HepG2 (cell line): ENCODE results near the gene CTNNA3. TPM values are rescaled to one million over a fixed set of nuclear protein-coding genes. Genes with fewer than 3 reads are reported as not detected.

Experiments used
- ATAC-seq: fragments of 200-7000 bp; cut with Tn5 transposase; 3 replicates; pipeline ENCODE4 v1.9.1; 2020; ENCODE audit warnings: mild to moderate bottlenecking, moderate library complexity
- BruUV-seq: library from RNA; stranded (reverse); fragments of 400-500 nt; replicated peaks from 2 replicates; lab custom pipeline; 2021; lab: Mats Ljungman, UMichigan
- CTCF ChIA-PET: fragments of 300-600 bp; formaldehyde crosslinking; extraction: SDS; loops from one replicate; lab custom pipeline; 2021; ENCODE audit warnings: low total read pairs, inconsistent platforms, low intra/inter-chr PET ratio; lab: Yijun Ruan, JAX
- POLR2A ChIA-PET: fragments of 350-600 bp; sonication (Branson Sonifier 250); formaldehyde crosslinking; loops from one replicate; lab custom pipeline; 2020; ENCODE audit warnings: antibody characterized with exemption, inconsistent platforms; lab: Yijun Ruan, JAX
- DNase-seq: peaks from one replicate; pipeline ENCODE4 v3.0.0-alpha.2; 2015; ENCODE audit warnings: low spot score
- FAIRE-seq: peaks from 3 replicates; lab custom pipeline; 2011; peaks lifted over from hg19 to GRCh38; lab: Jason Lieb, UNC
- H2AFZ ChIP-seq: one replicate; pipeline ENCODE4 v1.6.1; 2011; ENCODE audit warnings: low read length, inconsistent platforms
- H3K27ac ChIP-seq: fragments of 300-600 bp; 3 replicates; pipeline ENCODE4 v1.8.0; 2011; ENCODE audit warnings: mixed run types, mild to moderate bottlenecking, mixed read lengths, low read length, inconsistent platforms; ENCODE audit not compliant: insufficient read depth; ENCODE audit errors: extremely low read length
- H3K27me3 ChIP-seq, 2 experiments: fragments of 200-600 bp in 1 of 2; 2 replicates in 1 of 2; 3 replicates in 1 of 2; pipeline versions ENCODE4 v1.6.0 to v1.8.0; 2011; ENCODE audit warnings: low read length in 2 of 2, mild to moderate bottlenecking in 2 of 2, moderate library complexity in 2 of 2, inconsistent platforms in 1 of 2; ENCODE audit not compliant: insufficient read depth in 2 of 2, control insufficient read depth in 1 of 2
- H3K36me3 ChIP-seq, 2 experiments: fragments of 200-600 bp in 1 of 2; replicated peaks in 1 of 2; 2 replicates in 1 of 2; 3 replicates in 1 of 2; pipeline versions ENCODE4 v1.5.1 to v1.8.0; 2011; ENCODE audit warnings: low read length in 2 of 2, inconsistent platforms in 1 of 2; ENCODE audit not compliant: insufficient read depth in 2 of 2, control insufficient read depth in 1 of 2
- H3K4me1 ChIP-seq: 2 replicates; pipeline ENCODE4 v1.5.1; 2012; ENCODE audit warnings: low read length, inconsistent platforms; ENCODE audit not compliant: insufficient read depth
- H3K4me2 ChIP-seq: 2 replicates; pipeline ENCODE4 v1.6.0; 2011; ENCODE audit warnings: low read depth, low read length, inconsistent platforms
- H3K4me3 ChIP-seq, 3 experiments: fragments of 200-600 bp in 1 of 3; sonication (generic), shearing (Covaris generic) in 1 of 3; replicated peaks in 1 of 3; 2 replicates each; pipeline ENCODE4 v1.5.1; 2011 to 2016; ENCODE audit warnings: low read length in 3 of 3, inconsistent platforms in 2 of 3, low read depth in 2 of 3, mild to moderate bottlenecking in 2 of 3, control low read depth in 1 of 3, mixed read lengths in 1 of 3; ENCODE audit not compliant: insufficient read depth in 1 of 3
- H3K79me2 ChIP-seq: one replicate; pipeline ENCODE4 v1.6.1; 2011; ENCODE audit warnings: low read length, inconsistent platforms; ENCODE audit not compliant: insufficient read depth
- H3K9ac ChIP-seq: 2 replicates; pipeline ENCODE4 v1.6.0; 2011; ENCODE audit warnings: mild to moderate bottlenecking, low read depth, low read length, inconsistent platforms; ENCODE audit not compliant: insufficient read depth
- H3K9me3 ChIP-seq: 2 replicates; pipeline ENCODE4 v1.5.1; 2012; ENCODE audit warnings: mild to moderate bottlenecking, low read length
- H4K20me1 ChIP-seq: 2 replicates; pipeline ENCODE4 v1.6.0; 2011; ENCODE audit warnings: inconsistent platforms, mild to moderate bottlenecking, low read length, moderate library complexity; ENCODE audit not compliant: insufficient read depth
- CEBPB ChIP-seq: IDR thresholded peaks from 2 replicates; pipeline ENCODE4 v1.6.1; 2011; ENCODE audit warnings: low read depth, low read length, improper control_type of control experiment, borderline replicate concordance
- ELF4 ChIP-seq: sonication (generic); formaldehyde crosslinking; IDR thresholded peaks from 2 replicates; pipeline ENCODE4 v1.5.0; 2020; ENCODE audit warnings: missing genetic modification reagents, mild to moderate bottlenecking, moderate library complexity, borderline replicate concordance
- GATA4 ChIP-seq: sonication (generic); IDR thresholded peaks from 2 replicates; pipeline ENCODE4 v1.6.1; 2016; ENCODE audit warnings: antibody characterized with exemption, low read depth, borderline replicate concordance
- MED8 ChIP-seq: sonication (generic); formaldehyde crosslinking; IDR thresholded peaks from 2 replicates; pipeline ENCODE4 v1.8.1; 2023; ENCODE audit warnings: mild to moderate bottlenecking, missing genetic modification reagents; ENCODE audit not compliant: insufficient replicate concordance
- STAG1 ChIP-seq: sonication (generic); formaldehyde crosslinking; IDR thresholded peaks from 2 replicates; pipeline ENCODE4 v1.4.0; 2020; ENCODE audit warnings: missing genetic modification reagents
- TBX2 ChIP-seq: sonication (generic); formaldehyde crosslinking; IDR thresholded peaks from 2 replicates; pipeline ENCODE4 v1.5.0; 2020; ENCODE audit warnings: missing genetic modification reagents, mild to moderate bottlenecking, borderline replicate concordance
- ZBTB14 ChIP-seq: sonication (generic); formaldehyde crosslinking; IDR thresholded peaks from 2 replicates; pipeline ENCODE4 v1.4.0; 2020; ENCODE audit warnings: missing genetic modification reagents
- ZBTB39 ChIP-seq: sonication (generic); formaldehyde crosslinking; IDR thresholded peaks from 2 replicates; pipeline ENCODE4 v1.5.0; 2020; ENCODE audit warnings: missing genetic modification reagents
- ZHX1 ChIP-seq: sonication (generic); formaldehyde crosslinking; IDR thresholded peaks from 2 replicates; pipeline ENCODE4 v1.8.1; 2022; ENCODE audit warnings: low read depth, mild to moderate bottlenecking, missing genetic modification reagents
- ZNF317 ChIP-seq: sonication (generic); formaldehyde crosslinking; IDR thresholded peaks from 2 replicates; pipeline ENCODE4 v1.5.0; 2020; ENCODE audit warnings: mild to moderate bottlenecking, missing genetic modification reagents
- ZNF567 ChIP-seq: sonication (generic); formaldehyde crosslinking; IDR thresholded peaks from 2 replicates; pipeline ENCODE4 v1.8.1; 2023; ENCODE audit warnings: mild to moderate bottlenecking, missing genetic modification reagents, borderline replicate concordance
- ZNF790 ChIP-seq: sonication (generic); formaldehyde crosslinking; IDR thresholded peaks from 2 replicates; pipeline ENCODE4 v1.8.0; 2022; ENCODE audit warnings: missing genetic modification reagents, mild to moderate bottlenecking, borderline replicate concordance
- WGBS: methylation state at CpG from one replicate; pipeline ENCODE4 v1.1.6; 2017; ENCODE audit warnings: low lambda C conversion rate; 5-methylcytosine and 5-hydroxymethylcytosine counted together
- in situ Hi-C: cut with HindIII; loops from 2 replicates; pipeline ENCODE4 v1.10.0; 2017; ENCODE audit warnings: low pct_unique_long_range_greater_than_20kb; ENCODE audit not compliant: extremely low pct_ligation_motif_present
- intact Hi-C: fragments of 100-400 bp; cut with micrococcal nuclease; formaldehyde crosslinking; loops from one replicate; pipeline ENCODE4 v1.10.0; 2022; ENCODE audit not compliant: unreplicated experiment
- polyA plus RNA-seq, 8 experiments: library from polyadenylated mRNA; depleted of rRNA in 3 of 8; stranded (reverse) in 7 of 8; unstranded in 1 of 8; fragments of >200 nt; fragmentation: Illumina TruSeq in 4 of 8; extraction: Trizol in 4 of 8; gene quantifications; 2 replicates each; pipeline versions ENCODE4 v1.2.1 to v1.2.3, GENCODE V29; 2011 to 2016; ENCODE audit warnings: low read depth in 4 of 8, missing spikeins in 1 of 8, mixed read lengths in 1 of 8; ENCODE audit not compliant: insufficient read depth in 1 of 8
- total RNA-seq, 5 experiments: library from RNA; depleted of rRNA; stranded (reverse); fragments of >200 nt; fragmentation: Illumina TruSeq; extraction: Trizol; gene quantifications; 2 replicates each; pipeline ENCODE4 v1.2.3, GENCODE V29; 2016; ENCODE audit warnings: low read depth in 1 of 5

The CTNNA3 gene
- total and polyA plus RNA-seq, 2 of the 13 experiments (the other 11 are each of a cell fraction or from before 2014, with no cell fraction given): not detected

DNA sequence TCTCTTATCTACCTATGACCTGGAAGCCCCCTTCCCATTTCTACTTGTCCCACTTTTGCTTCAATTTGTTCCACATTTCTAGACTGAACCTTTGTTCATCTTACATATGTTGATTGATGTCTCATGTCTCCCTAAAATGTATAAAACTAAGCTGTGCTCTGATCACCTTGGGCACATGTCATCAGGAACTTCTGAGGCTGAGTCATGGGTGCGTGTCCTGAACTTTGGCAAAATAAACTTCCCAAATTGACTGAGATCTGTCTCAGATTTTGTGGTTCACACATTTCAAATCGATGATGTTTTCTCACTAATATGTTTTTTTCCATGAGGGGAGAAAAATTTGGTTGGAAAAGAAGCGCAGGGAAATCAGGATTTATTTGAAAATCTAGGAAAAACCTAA lies 1176.4 kb downstream of the CTNNA3 start (continued):
- TF ChIP-seq ELF4 (no peak), ZNF317 (no peak), TBX2 (CRISPR knock-in tag) (no peak), STAG1 (CRISPR knock-in tag) (no peak), GATA4 (no peak)

DNA sequence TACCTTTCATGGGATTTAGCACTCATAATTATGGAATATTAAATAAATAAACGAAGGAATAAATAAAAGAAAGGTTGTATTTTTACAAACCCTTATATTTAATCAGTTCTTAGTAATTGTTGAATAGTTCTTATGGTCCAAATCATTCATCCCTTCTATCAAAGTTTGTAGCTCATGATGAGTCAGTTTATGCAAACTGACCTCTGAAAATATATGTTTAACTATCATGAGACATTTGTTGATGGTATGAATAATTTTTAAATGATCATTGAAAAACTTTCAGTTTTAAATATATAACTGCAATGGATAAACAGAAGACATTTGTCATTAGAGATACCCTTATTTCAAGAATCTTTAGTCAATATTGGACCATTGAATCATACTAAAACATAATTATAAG lies 1181.3 kb downstream of the CTNNA3 start:
- Histone ChIP-seq H2AFZ (no peak overlapping the region), H3K79me2 (no peaks in the 10 kb centered on the region), H3K4me3 (no peak overlapping the region), H4K20me1 (no peaks in the 10 kb centered on the region), H3K4me2 (no peak overlapping the region), H3K27me3 (no peaks in the 10 kb centered on the region), H3K36me3 (no peaks in the 10 kb centered on the region), H3K27ac (no peak overlapping the region), H3K9ac (no peak overlapping the region), H3K4me1 (no peaks in the 10 kb centered on the region), H3K9me3 (peaks cover 8% of the 10 kb centered on the region)
- intact Hi-C loops (no loop called here), in situ Hi-C loops (no loop called here)
- ChIA-PET CTCF (no interaction called here), POLR2A (no interaction called here)
- BruUV-seq: no TSS peak
- 0% methylated on average over 1 of the region's 1 CpG for WGBS
- no peak for TF ChIP-seq CEBPB
- FAIRE-seq (no peak), DNase-seq (no peak), ATAC-seq (no peak)

GRCh38 chr10:66513504-66513903 lies 1182.5 kb downstream of the CTNNA3 start:
- H3K4me2 ChIP-seq: no peak overlapping the region
- peaks cover 8% of the 10 kb centered on the region for H3K9me3 ChIP-seq
- CTCF ChIA-PET: no interaction called here
- H3K27me3 ChIP-seq: no peaks in the 10 kb centered on the region
- POLR2A ChIA-PET: no interaction called here
- in situ Hi-C loops (no loop called here), intact Hi-C loops (no loop called here)
- H3K4me3 ChIP-seq: no peak overlapping the region
- H3K4me1 ChIP-seq: no peaks in the 10 kb centered on the region
- H3K27ac ChIP-seq: no peak overlapping the region
- DNase-seq (no peak), FAIRE-seq (no peak), ATAC-seq (no peak)
- H4K20me1 ChIP-seq: no peaks in the 10 kb centered on the region
- H3K79me2 ChIP-seq: no peaks in the 10 kb centered on the region
- BruUV-seq: no TSS peak
- H3K9ac ChIP-seq: no peak overlapping the region
- H3K36me3 ChIP-seq: no peaks in the 10 kb centered on the region
- no peak overlapping the region for H2AFZ ChIP-seq
- WGBS: no CpG with 5 or more reads among the region's 2 CpGs
- TF ChIP-seq ZBTB14: no peak
- TF ChIP-seq ZHX1 (CRISPR knock-in tag): no peak
- no peak for TF ChIP-seq ZBTB39 (CRISPR knock-in tag)
- no peak for TF ChIP-seq MED8
- TF ChIP-seq ZNF567 (CRISPR knock-in tag): no peak
- TF ChIP-seq ZNF790 (CRISPR knock-in tag): no peak
